IMR-90 (cell line): Measurements from ENCODE around the gene IGSF9B. TPM values are rescaled to one million over a fixed set of nuclear protein-coding genes. Genes with fewer than 3 reads are reported as not detected.

Experiments used
- ATAC-seq: fragments of 200-7000 bp; cut with Tn5 transposase; 2 replicates; pipeline ENCODE4 v1.9.1; 2020; ENCODE audit warnings: low read depth, mild to moderate bottlenecking, moderate library complexity
- BruUV-seq: library from RNA; stranded (reverse); fragments of 400-500 nt; replicated peaks from 2 replicates; lab custom pipeline; 2021; lab: Mats Ljungman, UMichigan
- CTCF ChIA-PET: fragments of 300-600 bp; formaldehyde crosslinking; extraction: SDS; loops from one replicate; lab custom pipeline; 2021; ENCODE audit warnings: antibody characterized with exemption; lab: Yijun Ruan, JAX
- POLR2A ChIA-PET: fragments of 300-600 bp; sonication (Branson Sonifier 250); formaldehyde crosslinking; loops from one replicate; lab custom pipeline; 2022; ENCODE audit warnings: antibody characterized with exemption; ENCODE audit not compliant: unreplicated experiment; lab: Charles Lee
- DNase-seq: peaks from one replicate; pipeline ENCODE4 v3.0.0; 2013
- H2AFZ ChIP-seq: replicated peaks from 2 replicates; pipeline ENCODE3; 2013; ENCODE audit warnings: low read length, mild to moderate bottlenecking; ENCODE audit not compliant: poor library complexity
- H2AK5ac ChIP-seq: 2 replicates; pipeline ENCODE4 v1.6.1; 2013; ENCODE audit warnings: low read depth, low read length, inconsistent platforms
- H2AK9ac ChIP-seq: replicated peaks from 2 replicates; pipeline ENCODE3; 2013; ENCODE audit warnings: mild to moderate bottlenecking, low read depth, low read length, moderate library complexity; ENCODE audit not compliant: poor library complexity
- H2BK120ac ChIP-seq: 2 replicates; pipeline ENCODE4 v1.6.1; 2013; ENCODE audit warnings: low read depth, low read length, inconsistent platforms
- H2BK15ac ChIP-seq: 3 replicates; pipeline ENCODE4 v1.6.1; 2013; ENCODE audit warnings: low read depth, low read length, inconsistent platforms
- H2BK20ac ChIP-seq: 2 replicates; pipeline ENCODE4 v1.6.1; 2013; ENCODE audit warnings: low read depth, mild to moderate bottlenecking, inconsistent platforms, low read length, moderate library complexity
- H2BK5ac ChIP-seq: 2 replicates; pipeline ENCODE4 v1.6.1; 2013; ENCODE audit warnings: mild to moderate bottlenecking, low read depth, low read length, inconsistent platforms; ENCODE audit not compliant: poor library complexity, severe bottlenecking
- H3K14ac ChIP-seq: replicated peaks from 2 replicates; pipeline ENCODE4 v1.6.1; 2013; ENCODE audit warnings: low read depth, low read length, inconsistent platforms
- H3K18ac ChIP-seq: 2 replicates; pipeline ENCODE4 v1.6.1; 2013; ENCODE audit warnings: low read depth, low read length, control low read depth
- H3K23ac ChIP-seq: 2 replicates; pipeline ENCODE4 v1.6.1; 2013; ENCODE audit warnings: low read depth, low read length, inconsistent platforms
- H3K27ac ChIP-seq: 2 replicates; pipeline ENCODE4 v1.5.1; 2013; ENCODE audit warnings: mild to moderate bottlenecking, control low read depth, low read length; ENCODE audit not compliant: insufficient read depth
- H3K27me3 ChIP-seq: 2 replicates; pipeline ENCODE4 v1.6.1; 2013; ENCODE audit warnings: low read length; ENCODE audit not compliant: control insufficient read depth, insufficient read depth
- H3K36me3 ChIP-seq: 2 replicates; pipeline ENCODE4 v1.6.1; 2013; ENCODE audit warnings: low read length, mixed read lengths; ENCODE audit not compliant: control insufficient read depth, insufficient read depth
- H3K4ac ChIP-seq: 2 replicates; pipeline ENCODE4 v1.6.1; 2013; ENCODE audit warnings: low read depth, low read length, inconsistent platforms
- H3K4me1 ChIP-seq: 2 replicates; pipeline ENCODE4 v1.6.1; 2013; ENCODE audit warnings: low read length, mixed read lengths; ENCODE audit not compliant: control insufficient read depth, insufficient read depth
- H3K4me2 ChIP-seq: 2 replicates; pipeline ENCODE4 v1.6.1; 2013; ENCODE audit warnings: low read depth, mild to moderate bottlenecking, control low read depth, low read length, moderate library complexity
- H3K4me3 ChIP-seq: 2 replicates; pipeline ENCODE4 v1.5.1; 2013; ENCODE audit warnings: low read depth, mild to moderate bottlenecking, control low read depth, low read length, moderate library complexity; ENCODE audit not compliant: insufficient read depth
- H3K56ac ChIP-seq: 2 replicates; pipeline ENCODE4 v1.6.1; 2013; ENCODE audit warnings: low read length, inconsistent platforms; ENCODE audit not compliant: insufficient read depth; ENCODE audit errors: extremely low read depth
- H3K79me1 ChIP-seq, 2 experiments: 2 replicates each; pipeline ENCODE4 v1.6.1; 2013; ENCODE audit warnings: low read length in 2 of 2, inconsistent platforms in 1 of 2, low read depth in 1 of 2
- H3K9ac ChIP-seq: 2 replicates; pipeline ENCODE4 v1.6.1; 2013; ENCODE audit warnings: low read depth, low read length, control low read depth
- H3K9me1 ChIP-seq: 2 replicates; pipeline ENCODE4 v1.6.1; 2013; ENCODE audit warnings: low read length, inconsistent platforms; ENCODE audit not compliant: insufficient read depth
- H3K9me3 ChIP-seq: 2 replicates; pipeline ENCODE4 v1.6.1; 2013; ENCODE audit warnings: low read length; ENCODE audit not compliant: control insufficient read depth, insufficient read depth
- H4K20me1 ChIP-seq: 2 replicates; pipeline ENCODE4 v1.6.1; 2013; ENCODE audit warnings: low read length, inconsistent platforms; ENCODE audit not compliant: insufficient read depth
- H4K5ac ChIP-seq: 2 replicates; pipeline ENCODE4 v1.6.1; 2013; ENCODE audit warnings: mild to moderate bottlenecking, low read depth, low read length, control low read depth
- H4K8ac ChIP-seq, 2 experiments: 2 replicates each; pipeline ENCODE4 v1.6.1; 2013; ENCODE audit warnings: low read depth in 2 of 2, low read length in 2 of 2, control low read depth in 1 of 2, inconsistent platforms in 1 of 2
- H4K91ac ChIP-seq: 2 replicates; pipeline ENCODE4 v1.6.1; 2013; ENCODE audit warnings: low read depth, low read length, inconsistent platforms; ENCODE audit not compliant: insufficient read depth
- BHLHE40 ChIP-seq: fragments of 150-350 bp; IDR thresholded peaks from 2 replicates; pipeline ENCODE4 v1.6.1; 2016; ENCODE audit warnings: mild to moderate bottlenecking, low read depth, low read length
- CEBPB ChIP-seq: IDR thresholded peaks from 2 replicates; pipeline ENCODE4 v1.6.1; 2012; ENCODE audit warnings: low read depth, low read length, improper control_type of control experiment
- CHD1 ChIP-seq: IDR thresholded peaks from 2 replicates; pipeline ENCODE4 v1.6.1; 2012; ENCODE audit warnings: low read depth, low read length, improper control_type of control experiment
- FOS ChIP-seq: fragments of 150-350 bp; IDR thresholded peaks from 2 replicates; pipeline ENCODE4 v1.6.1; 2016; ENCODE audit warnings: low read depth, low read length
- MAFK ChIP-seq: IDR thresholded peaks from 2 replicates; pipeline ENCODE4 v1.6.1; 2012; ENCODE audit warnings: low read depth, low read length, improper control_type of control experiment
- MAZ ChIP-seq: IDR thresholded peaks from 2 replicates; pipeline ENCODE4 v1.6.1; 2012; ENCODE audit warnings: low read depth, mild to moderate bottlenecking, low read length, improper control_type of control experiment, moderate library complexity, borderline replicate concordance
- MXI1 ChIP-seq: IDR thresholded peaks from 2 replicates; pipeline ENCODE4 v1.6.1; 2012; ENCODE audit warnings: low read depth, mild to moderate bottlenecking, low read length, moderate library complexity, borderline replicate concordance
- NFE2L2 ChIP-seq: fragments of 150-350 bp; IDR thresholded peaks from 2 replicates; pipeline ENCODE4 v1.6.1; 2016; ENCODE audit warnings: low read depth, mild to moderate bottlenecking, low read length
- POLR2A ChIP-seq: IDR thresholded peaks from 2 replicates; pipeline ENCODE4 v1.6.1; 2012; ENCODE audit warnings: mild to moderate bottlenecking, low read depth, low read length
- RAD21 ChIP-seq: IDR thresholded peaks from 2 replicates; pipeline ENCODE4 v1.6.1; 2012; ENCODE audit warnings: low read length, improper control_type of control experiment
- RCOR1 ChIP-seq: IDR thresholded peaks from 2 replicates; pipeline ENCODE4 v1.6.1; 2012; ENCODE audit warnings: mild to moderate bottlenecking, low read length, improper control_type of control experiment; ENCODE audit not compliant: insufficient replicate concordance
- RFX5 ChIP-seq: IDR thresholded peaks from 2 replicates; pipeline ENCODE4 v1.8.0; 2012; ENCODE audit warnings: low read depth, mild to moderate bottlenecking, low read length, moderate library complexity
- SMC3 ChIP-seq: fragments of 150-350 bp; IDR thresholded peaks from 2 replicates; pipeline ENCODE4 v1.6.1; 2016; ENCODE audit warnings: low read depth, mild to moderate bottlenecking, antibody characterized with exemption, low read length, moderate library complexity
- WGBS, 2 experiments: methylation state at CpG; one replicate each; pipeline versions ENCODE4 v1.1.5 to v1.1.7; 2013; ENCODE audit warnings: missing lambda C conversion rate in 2 of 2; ENCODE audit not compliant: insufficient read length in 1 of 2; ENCODE audit errors: extremely low coverage in 2 of 2; 5-methylcytosine and 5-hydroxymethylcytosine counted together
- dilution Hi-C: fragments of 300-500 bp; cut with HindIII; formaldehyde crosslinking; loops from one replicate; pipeline ENCODE4 v1.14.3; 2018; ENCODE audit warnings: low sequenced_read_pairs; ENCODE audit not compliant: unreplicated experiment
- in situ Hi-C: fragments of 300-500 bp; cut with MboI; formaldehyde crosslinking; loops from 3 replicates; pipeline ENCODE4 v1.14.3; 2019; ENCODE audit warnings: low sequenced_read_pairs, inconsistent platforms, mixed read lengths
- intact Hi-C: fragments of 100-400 bp; cut with micrococcal nuclease; formaldehyde crosslinking; loops from 2 replicates; pipeline ENCODE4 v1.10.0; 2022
- polyA plus RNA-seq, 3 experiments: library from polyadenylated mRNA; depleted of rRNA; stranded (reverse); fragments of >200 nt; gene quantifications; 2 replicates each; pipeline ENCODE4 v1.2.3, GENCODE V29; 2012; ENCODE audit warnings: low replicate concordance in 1 of 3
- total RNA-seq: library from RNA; depleted of rRNA; stranded (reverse); fragments of >200 nt; gene quantifications from 2 replicates; pipeline ENCODE4 v1.2.3, GENCODE V29; 2012
- TF ChIP-seq, protein P1 (sequence below): conservative IDR thresholded peaks from 2 replicates; pipeline ENCODE4 v1.5.1; 2012; ENCODE audit warnings: mild to moderate bottlenecking, low read depth, low read length, improper control_type of control experiment
- TF ChIP-seq, protein P2 (sequence below): fragments of 150-350 bp; IDR thresholded peaks from 2 replicates; pipeline ENCODE4 v1.6.1; 2017; ENCODE audit warnings: mild to moderate bottlenecking, antibody characterized with exemption, low read length, low read depth
- TF ChIP-seq, protein P3 (sequence below): fragments of 150-350 bp; IDR thresholded peaks from 2 replicates; pipeline ENCODE4 v1.6.1; 2016; ENCODE audit warnings: low read depth, mild to moderate bottlenecking, low read length, moderate library complexity, borderline replicate concordance

IGSF9B gene
- total and polyA plus RNA-seq, 2 of the 4 experiments (the other 2 are of a cell fraction): under 0.01 to 0.10 TPM

DNA sequence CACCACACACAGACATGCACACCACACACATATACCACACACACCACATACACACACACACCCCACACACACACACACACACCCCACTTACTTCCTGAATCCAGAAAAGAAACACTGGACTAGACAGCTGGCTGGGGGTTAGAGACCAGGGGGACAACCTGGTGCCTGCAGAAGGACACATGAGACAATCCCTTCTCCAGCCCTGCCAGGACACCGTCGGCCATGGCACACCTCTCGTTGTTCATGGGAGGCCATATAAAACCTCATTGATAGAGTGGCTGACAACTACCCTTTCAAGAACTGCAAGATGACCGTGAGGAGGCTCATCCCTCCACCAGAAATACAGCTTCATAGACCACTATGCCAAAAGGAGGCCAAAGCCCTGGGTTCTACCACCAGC lies 54.3 kb downstream of the IGSF9B start:
- H2BK15ac ChIP-seq: no peak overlapping the region
- no peaks in the 10 kb centered on the region for H4K20me1 ChIP-seq
- DNase-seq (no peak), ATAC-seq (no peak)
- no peak for TF ChIP-seq SMC3
- no peak for TF ChIP-seq FOS
- TF ChIP-seq POLR2A: no peak
- TF ChIP-seq, protein P1, sequence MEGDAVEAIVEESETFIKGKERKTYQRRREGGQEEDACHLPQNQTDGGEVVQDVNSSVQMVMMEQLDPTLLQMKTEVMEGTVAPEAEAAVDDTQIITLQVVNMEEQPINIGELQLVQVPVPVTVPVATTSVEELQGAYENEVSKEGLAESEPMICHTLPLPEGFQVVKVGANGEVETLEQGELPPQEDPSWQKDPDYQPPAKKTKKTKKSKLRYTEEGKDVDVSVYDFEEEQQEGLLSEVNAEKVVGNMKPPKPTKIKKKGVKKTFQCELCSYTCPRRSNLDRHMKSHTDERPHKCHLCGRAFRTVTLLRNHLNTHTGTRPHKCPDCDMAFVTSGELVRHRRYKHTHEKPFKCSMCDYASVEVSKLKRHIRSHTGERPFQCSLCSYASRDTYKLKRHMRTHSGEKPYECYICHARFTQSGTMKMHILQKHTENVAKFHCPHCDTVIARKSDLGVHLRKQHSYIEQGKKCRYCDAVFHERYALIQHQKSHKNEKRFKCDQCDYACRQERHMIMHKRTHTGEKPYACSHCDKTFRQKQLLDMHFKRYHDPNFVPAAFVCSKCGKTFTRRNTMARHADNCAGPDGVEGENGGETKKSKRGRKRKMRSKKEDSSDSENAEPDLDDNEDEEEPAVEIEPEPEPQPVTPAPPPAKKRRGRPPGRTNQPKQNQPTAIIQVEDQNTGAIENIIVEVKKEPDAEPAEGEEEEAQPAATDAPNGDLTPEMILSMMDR: no peak
- TF ChIP-seq, protein P2, sequence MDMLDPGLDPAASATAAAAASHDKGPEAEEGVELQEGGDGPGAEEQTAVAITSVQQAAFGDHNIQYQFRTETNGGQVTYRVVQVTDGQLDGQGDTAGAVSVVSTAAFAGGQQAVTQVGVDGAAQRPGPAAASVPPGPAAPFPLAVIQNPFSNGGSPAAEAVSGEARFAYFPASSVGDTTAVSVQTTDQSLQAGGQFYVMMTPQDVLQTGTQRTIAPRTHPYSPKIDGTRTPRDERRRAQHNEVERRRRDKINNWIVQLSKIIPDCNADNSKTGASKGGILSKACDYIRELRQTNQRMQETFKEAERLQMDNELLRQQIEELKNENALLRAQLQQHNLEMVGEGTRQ: no peak
- no peak for TF ChIP-seq MAFK
- no peak for TF ChIP-seq BHLHE40
- no peak for TF ChIP-seq CHD1
- TF ChIP-seq NFE2L2: no peak
- TF ChIP-seq, protein P3, sequence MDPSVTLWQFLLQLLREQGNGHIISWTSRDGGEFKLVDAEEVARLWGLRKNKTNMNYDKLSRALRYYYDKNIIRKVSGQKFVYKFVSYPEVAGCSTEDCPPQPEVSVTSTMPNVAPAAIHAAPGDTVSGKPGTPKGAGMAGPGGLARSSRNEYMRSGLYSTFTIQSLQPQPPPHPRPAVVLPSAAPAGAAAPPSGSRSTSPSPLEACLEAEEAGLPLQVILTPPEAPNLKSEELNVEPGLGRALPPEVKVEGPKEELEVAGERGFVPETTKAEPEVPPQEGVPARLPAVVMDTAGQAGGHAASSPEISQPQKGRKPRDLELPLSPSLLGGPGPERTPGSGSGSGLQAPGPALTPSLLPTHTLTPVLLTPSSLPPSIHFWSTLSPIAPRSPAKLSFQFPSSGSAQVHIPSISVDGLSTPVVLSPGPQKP: no peak
- no peak for TF ChIP-seq RFX5
- no peak for TF ChIP-seq MXI1
- no peak for TF ChIP-seq CEBPB
- TF ChIP-seq RAD21: no peak
- no peak for TF ChIP-seq RCOR1
- no peak for TF ChIP-seq MAZ
- no peak overlapping the region for H3K56ac ChIP-seq
- H3K9me1 ChIP-seq: no peaks in the 10 kb centered on the region
- H4K8ac ChIP-seq: no peak overlapping the region
- no peak overlapping the region for H2AFZ ChIP-seq
- H3K4me2 ChIP-seq: no peak overlapping the region
- dilution Hi-C loops: no loop called here
- H3K27ac ChIP-seq: no peak overlapping the region
- no peaks in the 10 kb centered on the region for H3K79me1 ChIP-seq
- H3K4me1 ChIP-seq: no peaks in the 10 kb centered on the region
- H3K4me3 ChIP-seq: no peak overlapping the region
- POLR2A ChIA-PET: no interaction called here
- no peaks in the 10 kb centered on the region for H3K27me3 ChIP-seq
- H4K5ac ChIP-seq: no peak overlapping the region
- BruUV-seq: no TSS peak
- no peak overlapping the region for H2AK9ac ChIP-seq
- no peak overlapping the region for H2BK120ac ChIP-seq
- H3K4ac ChIP-seq: no peak overlapping the region
- H2BK20ac ChIP-seq: no peak overlapping the region
- in situ Hi-C loops: no loop called here
- no peak overlapping the region for H3K23ac ChIP-seq
- no peak overlapping the region for H4K91ac ChIP-seq
- peaks cover 40% of the 10 kb centered on the region; the same call in 1 of the 2 replicates for H3K9me3 ChIP-seq
- no peak overlapping the region for H2AK5ac ChIP-seq
- no peaks in the 10 kb centered on the region for H3K36me3 ChIP-seq
- peak overlapping the region; percentile 92 for H2BK5ac ChIP-seq
- H3K14ac ChIP-seq: no peak overlapping the region
- WGBS, 2 experiments: 92% methylated on average over 3 of the region's 4 CpGs; no CpG with 5 or more reads in 1 of the 2 experiments
- no peak overlapping the region for H3K18ac ChIP-seq
- intact Hi-C loops: no loop called here
- CTCF ChIA-PET: no interaction called here
- no peak overlapping the region for H3K9ac ChIP-seq
